Endothelial cell of hepatic sinusoid (primary cell): ENCODE measurements around the gene CCDC127.
"Not testable (repeated sequence)": the region's sequence is repeated elsewhere in the genome, so short reads cannot be mapped to it uniquely, and the experiment has no call there.

Experiments
- in situ Hi-C: cut with HindIII; loops from 2 replicates; pipeline ENCODE4 v1.10.0; 2017; ENCODE audit warnings: low sequenced_read_pairs

Gene CCDC127

GRCh38 chr5:204462-204861 lies 13.5 kb downstream of the CCDC127 start:
- in situ Hi-C loops = no loop called here

GRCh38 chr5:204001-204400 lies 14.0 kb downstream of the CCDC127 start:
- in situ Hi-C loops = no loop called here

- in situ Hi-C loops = no loop called here
Measured at GRCh38 chr5:203246-203930, 14.6 kb downstream of the CCDC127 start.

GRCh38 chr5:201672-202071 lies 16.3 kb downstream of the CCDC127 start:
- in situ Hi-C loops = no loop called here

- in situ Hi-C loops = no loop called here
Measured at GRCh38 chr5:200985-201384, 17.0 kb downstream of the CCDC127 start.

- in situ Hi-C loops = no loop called here
Measured at GRCh38 chr5:199950-200645, 17.9 kb downstream of the CCDC127 start.

- in situ Hi-C loops = no loop called here
Measured at GRCh38 chr5:199197-199949, 18.6 kb downstream of the CCDC127 start.

GRCh38 chr5:198516-199196 lies 19.3 kb downstream of the CCDC127 start:
- in situ Hi-C loops = no loop called here

GRCh38 chr5:197892-198489 lies 20.0 kb downstream of the CCDC127 start:
- in situ Hi-C loops = no loop called here

GRCh38 chr5:197031-197430 lies 20.9 kb downstream of the CCDC127 start:
- in situ Hi-C loops = not testable (repeated sequence)

- in situ Hi-C loops = no loop called here
Measured at GRCh38 chr5:196350-196749, 21.6 kb downstream of the CCDC127 start.

GRCh38 chr5:195401-196160 lies 22.4 kb downstream of the CCDC127 start:
- in situ Hi-C loops = no loop called here

GRCh38 chr5:194603-195209 lies 23.2 kb downstream of the CCDC127 start:
- in situ Hi-C loops = no loop called here

- in situ Hi-C loops = no loop called here
Measured at GRCh38 chr5:194102-194501, 23.9 kb downstream of the CCDC127 start.

- in situ Hi-C loops = no loop called here
Measured at GRCh38 chr5:192970-193831, 24.8 kb downstream of the CCDC127 start.

- in situ Hi-C loops = no loop called here
Measured at GRCh38 chr5:192691-192969, 25.3 kb downstream of the CCDC127 start.

- in situ Hi-C loops = no loop called here
Measured at GRCh38 chr5:191949-192690, 25.8 kb downstream of the CCDC127 start.
